GM21381 (cell line): Measurements from ENCODE around the gene RBPJ.
"Not testable (repeated sequence)": the region's sequence is repeated elsewhere in the genome, so short reads cannot be mapped to it uniquely, and the experiment has no call there.

Experiments used
- ATAC-seq: cut with Tn5 transposase; IDR thresholded peaks from one replicate; pipeline ENCODE4 v1.9.1; 2021; ENCODE audit warnings: mild to moderate bottlenecking, moderate library complexity; ENCODE audit not compliant: unreplicated experiment

The RBPJ gene

GRCh38 chr4:26331380-26331950, 10.7 kb downstream of the RBPJ start:
- no peak for ATAC-seq

- no peak for ATAC-seq
These were observed 13.6 kb downstream of the RBPJ start for GRCh38 chr4:26334366-26334765.

GRCh38 chr4:26337612-26338011, 16.8 kb downstream of the RBPJ start:
- no peak for ATAC-seq

GRCh38 chr4:26342328-26343037, 21.7 kb downstream of the RBPJ start:
- ATAC-seq = no peak

GRCh38 chr4:26343038-26343398, 22.2 kb downstream of the RBPJ start:
- no peak for ATAC-seq

GRCh38 chr4:26344901-26345564, 24.2 kb downstream of the RBPJ start:
- no peak for ATAC-seq

GRCh38 chr4:26345565-26345938, 24.7 kb downstream of the RBPJ start:
- no peak for ATAC-seq

GRCh38 chr4:26346203-26346620, 25.4 kb downstream of the RBPJ start:
- no peak for ATAC-seq

- no peak for ATAC-seq
These were observed 28.7 kb downstream of the RBPJ start for GRCh38 chr4:26349496-26349895.

- no peak for ATAC-seq
These were observed 30.9 kb downstream of the RBPJ start for GRCh38 chr4:26351685-26352084.

GRCh38 chr4:26354491-26354890, 33.7 kb downstream of the RBPJ start:
- no peak for ATAC-seq

GRCh38 chr4:26355392-26356052, 34.7 kb downstream of the RBPJ start:
- no peak for ATAC-seq

GRCh38 chr4:26356081-26356501, 35.3 kb downstream of the RBPJ start:
- ATAC-seq = no peak

GRCh38 chr4:26359521-26359920, 38.7 kb downstream of the RBPJ start:
- not testable (repeated sequence) for ATAC-seq

- no peak for ATAC-seq
These were observed 39.5 kb downstream of the RBPJ start for GRCh38 chr4:26360273-26360672.

GRCh38 chr4:26360864-26361263, 40.0 kb downstream of the RBPJ start:
- ATAC-seq = no peak

GRCh38 chr4:26361297-26361696, 40.5 kb downstream of the RBPJ start:
- no peak for ATAC-seq

GRCh38 chr4:26362745-26363439, 42.1 kb downstream of the RBPJ start:
- ATAC-seq = no peak

- ATAC-seq = peak; percentile 55
These were observed 44.8 kb downstream of the RBPJ start for GRCh38 chr4:26365537-26366150.

GRCh38 chr4:26367811-26368210, 47.0 kb downstream of the RBPJ start:
- ATAC-seq = no peak

- ATAC-seq = no peak
These were observed 47.9 kb downstream of the RBPJ start for GRCh38 chr4:26368685-26369084.
